ENCODE data around the gene GRAMD1A.

Gene GRAMD1A

DNA sequence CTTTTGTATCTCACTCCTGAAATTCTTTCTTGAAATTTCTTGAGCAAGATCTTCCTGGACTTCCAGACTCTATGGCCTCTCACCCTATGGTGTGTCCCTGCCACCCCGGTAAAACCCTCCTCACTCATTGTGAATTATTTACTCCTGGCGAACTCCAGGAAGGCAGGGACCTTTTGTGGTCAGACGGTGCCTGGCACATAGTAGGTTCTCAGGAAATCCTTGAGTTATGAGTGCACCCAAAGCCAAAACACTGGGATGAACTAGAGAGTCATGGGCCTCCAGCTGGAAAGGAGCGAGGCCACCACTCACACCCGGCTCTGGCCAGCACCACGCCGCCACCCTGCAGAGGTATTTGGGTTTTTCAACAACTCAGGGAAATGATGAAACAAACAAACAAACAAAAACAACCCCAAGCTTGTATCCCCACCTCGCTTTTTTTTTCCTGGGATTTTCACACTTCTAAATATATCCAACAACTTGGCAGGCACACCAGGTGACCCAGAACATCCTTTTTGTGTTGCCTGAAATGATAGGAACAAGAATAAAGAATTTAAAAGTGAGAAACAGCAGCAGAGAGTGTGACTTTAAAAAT is 52.6 kb downstream of the GRAMD1A start:
- TF ChIP-seq ZNF510 (tag by site-specific recombination; IDR thresholded peaks at IDR 0.05; ENCODE audit: insufficient replicate concordance): no peak
- TF ChIP-seq, protein P1, sequence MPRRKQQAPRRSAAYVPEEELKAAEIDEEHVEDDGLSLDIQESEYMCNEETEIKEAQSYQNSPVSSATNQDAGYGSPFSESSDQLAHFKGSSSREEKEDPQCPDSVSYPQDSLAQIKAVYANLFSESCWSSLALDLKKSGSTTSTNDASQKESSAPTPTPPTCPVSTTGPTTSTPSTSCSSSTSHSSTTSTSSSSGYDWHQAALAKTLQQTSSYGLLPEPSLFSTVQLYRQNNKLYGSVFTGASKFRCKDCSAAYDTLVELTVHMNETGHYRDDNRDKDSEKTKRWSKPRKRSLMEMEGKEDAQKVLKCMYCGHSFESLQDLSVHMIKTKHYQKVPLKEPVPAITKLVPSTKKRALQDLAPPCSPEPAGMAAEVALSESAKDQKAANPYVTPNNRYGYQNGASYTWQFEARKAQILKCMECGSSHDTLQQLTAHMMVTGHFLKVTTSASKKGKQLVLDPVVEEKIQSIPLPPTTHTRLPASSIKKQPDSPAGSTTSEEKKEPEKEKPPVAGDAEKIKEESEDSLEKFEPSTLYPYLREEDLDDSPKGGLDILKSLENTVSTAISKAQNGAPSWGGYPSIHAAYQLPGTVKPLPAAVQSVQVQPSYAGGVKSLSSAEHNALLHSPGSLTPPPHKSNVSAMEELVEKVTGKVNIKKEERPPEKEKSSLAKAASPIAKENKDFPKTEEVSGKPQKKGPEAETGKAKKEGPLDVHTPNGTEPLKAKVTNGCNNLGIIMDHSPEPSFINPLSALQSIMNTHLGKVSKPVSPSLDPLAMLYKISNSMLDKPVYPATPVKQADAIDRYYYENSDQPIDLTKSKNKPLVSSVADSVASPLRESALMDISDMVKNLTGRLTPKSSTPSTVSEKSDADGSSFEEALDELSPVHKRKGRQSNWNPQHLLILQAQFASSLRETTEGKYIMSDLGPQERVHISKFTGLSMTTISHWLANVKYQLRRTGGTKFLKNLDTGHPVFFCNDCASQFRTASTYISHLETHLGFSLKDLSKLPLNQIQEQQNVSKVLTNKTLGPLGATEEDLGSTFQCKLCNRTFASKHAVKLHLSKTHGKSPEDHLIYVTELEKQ (tag by site-specific recombination; IDR thresholded peaks at IDR 0.05; ENCODE audit: borderline replicate concordance): no peak
- TF ChIP-seq ZNF133 (tag by site-specific recombination; IDR thresholded peaks at IDR 0.05): no peak
- TF ChIP-seq ZNF302 (tag by site-specific recombination; IDR thresholded peaks at IDR 0.05; ENCODE audit: low read depth): no peak
- TF ChIP-seq ZNF626 (tag by site-specific recombination; IDR thresholded peaks at IDR 0.05): no peak
- TF ChIP-seq ZNF830 (tag by site-specific recombination; IDR thresholded peaks at IDR 0.05; ENCODE audit: low read depth): no peak
- no peak for TF ChIP-seq YY2 (tag by site-specific recombination; IDR thresholded peaks at IDR 0.05)
- no peak for TF ChIP-seq ZNF292 (tag by site-specific recombination; IDR thresholded peaks at IDR 0.05; ENCODE audit: borderline replicate concordance, low read depth)
- no peak for TF ChIP-seq ZFHX2 (tag by site-specific recombination; conservative IDR thresholded peaks at IDR 0.05)
- TF ChIP-seq, protein P2, sequence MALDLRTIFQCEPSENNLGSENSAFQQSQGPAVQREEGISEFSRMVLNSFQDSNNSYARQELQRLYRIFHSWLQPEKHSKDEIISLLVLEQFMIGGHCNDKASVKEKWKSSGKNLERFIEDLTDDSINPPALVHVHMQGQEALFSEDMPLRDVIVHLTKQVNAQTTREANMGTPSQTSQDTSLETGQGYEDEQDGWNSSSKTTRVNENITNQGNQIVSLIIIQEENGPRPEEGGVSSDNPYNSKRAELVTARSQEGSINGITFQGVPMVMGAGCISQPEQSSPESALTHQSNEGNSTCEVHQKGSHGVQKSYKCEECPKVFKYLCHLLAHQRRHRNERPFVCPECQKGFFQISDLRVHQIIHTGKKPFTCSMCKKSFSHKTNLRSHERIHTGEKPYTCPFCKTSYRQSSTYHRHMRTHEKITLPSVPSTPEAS (tag by site-specific recombination; IDR thresholded peaks at IDR 0.05): no peak
- no peak overlapping the region for H3K27ac ChIP-seq (ENCODE audit: extremely low read depth, low read depth, low read length)
- no peaks in the 10 kb centered on the region; a peak in 1 of 3 replicates for H3K36me3 ChIP-seq (ENCODE audit: control insufficient read depth in 2 of 2, insufficient read depth in 1 of 2, low read length in 2 of 2)
- H3K9me3 ChIP-seq (ENCODE audit: control insufficient read depth, insufficient read depth, low read depth, low read length): no peaks in the 10 kb centered on the region; the same call in 1 of the 2 replicates
- POLR2A ChIA-PET: interaction anchor here (1.7 kb wide), 1 partner anchor 72 kb away, joined by 5 read pairs; no protein-coding TSS in a partner anchor
- H3K4me3 ChIP-seq (ENCODE audit: low read depth, low read length): no peak overlapping the region
- CTCF ChIA-PET: interaction anchor here (0.6 to 9.6 kb wide), 8 partner anchors 8 to 396 kb away, joined by 3 to 193 read pairs (median 6); partner anchors contain the start of genes HPN and LGI4
- peaks cover 13% of the 10 kb centered on the region; the same call in 1 of the 2 replicates for H3K4me1 ChIP-seq (ENCODE audit: control insufficient read depth, insufficient read depth, low read length)

DNA sequence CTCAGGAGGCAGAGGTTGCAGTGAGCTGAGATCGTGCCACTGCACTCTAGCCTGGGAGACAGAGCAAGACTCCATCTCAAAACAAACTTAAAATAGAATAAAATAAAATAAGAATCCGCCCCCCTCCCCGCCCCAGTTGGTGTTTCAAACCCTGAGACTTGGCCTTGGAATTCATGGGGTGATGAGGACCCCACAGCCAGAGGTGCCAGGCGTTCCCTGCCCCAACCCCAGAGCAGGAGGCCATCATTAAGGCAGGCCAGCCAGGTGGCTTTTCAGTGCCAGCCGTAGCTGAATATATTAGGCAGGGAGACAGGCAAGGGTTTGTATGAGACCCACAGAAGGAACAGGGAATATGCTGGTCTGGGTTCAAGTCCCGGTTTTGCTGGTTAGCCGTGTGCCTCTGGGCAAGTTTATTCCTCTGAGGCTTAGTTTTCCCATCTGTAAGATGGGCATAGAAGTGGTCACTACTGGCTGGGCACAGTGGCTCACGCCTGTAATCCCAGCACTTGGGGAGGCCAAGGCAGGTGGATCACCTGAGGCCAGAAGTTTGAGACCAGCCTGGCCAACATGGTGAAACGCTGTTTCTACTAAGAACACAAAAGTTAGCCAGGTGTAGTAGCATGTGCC is 53.7 kb downstream of the GRAMD1A start:
- POLR2A ChIA-PET: no interaction called here
- Histone ChIP-seq H3K4me1 (ENCODE audit: control insufficient read depth, insufficient read depth, low read length) (peaks cover 13% of the 10 kb centered on the region), H3K27ac (ENCODE audit: extremely low read depth, low read depth, low read length) (no peak overlapping the region), H3K36me3 (ENCODE audit: control insufficient read depth in 2 of 2, insufficient read depth in 1 of 2, low read length in 2 of 2) (no peaks in the 10 kb centered on the region; a peak in 1 of 3 replicates), H3K9me3 (ENCODE audit: control insufficient read depth, insufficient read depth, low read depth, low read length) (no peaks in the 10 kb centered on the region; the same call in 1 of the 2 replicates), H3K4me3 (ENCODE audit: low read depth, low read length) (no peak overlapping the region)
- TF ChIP-seq ZNF221 (tag by site-specific recombination; IDR thresholded peaks at IDR 0.05; ENCODE audit: borderline replicate concordance) (no peak), KLF7 (tag by site-specific recombination; IDR thresholded peaks at IDR 0.05; ENCODE audit: borderline replicate concordance) (no peak), ZNF404 (tag by site-specific recombination; IDR thresholded peaks at IDR 0.05) (no peak), ZNF561 (tag by site-specific recombination; IDR thresholded peaks at IDR 0.05; ENCODE audit: borderline replicate concordance) (no peak), ZNF157 (tag by site-specific recombination; IDR thresholded peaks at IDR 0.05) (no peak), ZNF654 (tag by site-specific recombination; IDR thresholded peaks at IDR 0.05; ENCODE audit: low read depth) (no peak), ZNF248 (tag by site-specific recombination; IDR thresholded peaks at IDR 0.05) (no peak), ZNF214 (tag by site-specific recombination; IDR thresholded peaks at IDR 0.05; ENCODE audit: borderline replicate concordance) (no peak), OVOL3 (tag by site-specific recombination; IDR thresholded peaks at IDR 0.05) (no peak), ZNF16 (tag by site-specific recombination; IDR thresholded peaks at IDR 0.05; ENCODE audit: low read depth) (no peak), ZSCAN30 (tag by site-specific recombination; IDR thresholded peaks at IDR 0.05) (no peak), PRDM1 (tag by site-specific recombination; IDR thresholded peaks at IDR 0.05) (no peak), ZNF629 (tag by site-specific recombination; IDR thresholded peaks at IDR 0.05) (no peak)
- TF ChIP-seq, protein P3, sequence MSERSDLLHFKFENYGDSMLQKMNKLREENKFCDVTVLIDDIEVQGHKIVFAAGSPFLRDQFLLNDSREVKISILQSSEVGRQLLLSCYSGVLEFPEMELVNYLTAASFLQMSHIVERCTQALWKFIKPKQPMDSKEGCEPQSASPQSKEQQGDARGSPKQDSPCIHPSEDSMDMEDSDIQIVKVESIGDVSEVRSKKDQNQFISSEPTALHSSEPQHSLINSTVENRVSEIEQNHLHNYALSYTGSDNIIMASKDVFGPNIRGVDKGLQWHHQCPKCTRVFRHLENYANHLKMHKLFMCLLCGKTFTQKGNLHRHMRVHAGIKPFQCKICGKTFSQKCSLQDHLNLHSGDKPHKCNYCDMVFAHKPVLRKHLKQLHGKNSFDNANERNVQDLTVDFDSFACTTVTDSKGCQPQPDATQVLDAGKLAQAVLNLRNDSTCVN (tag by site-specific recombination; optimal IDR thresholded peaks at IDR 0.05): no peak
- CTCF ChIA-PET: interaction anchor here (0.7 to 9.6 kb wide), 11 partner anchors 9 to 382 kb away, joined by 3 to 193 read pairs (median 8); partner anchors contain the start of gene HPN
